ENCODE data around the gene DNLZ.

DNLZ gene

GRCh38 chr9:136343121-136343883 is 20.2 kb downstream of the DNLZ start:
- no peak for DNase-seq (ENCODE audit: low read depth)

- DNase-seq (ENCODE audit: low read depth): peak; percentile 56
Measured at GRCh38 chr9:136342181-136343120, 21.1 kb downstream of the DNLZ start.

GRCh38 chr9:136341769-136342168 is 21.8 kb downstream of the DNLZ start:
- DNase-seq (ENCODE audit: low read depth): no peak

GRCh38 chr9:136341042-136341655 is 22.4 kb downstream of the DNLZ start:
- no peak for DNase-seq (ENCODE audit: low read depth)

GRCh38 chr9:136340356-136341041 is 23.0 kb downstream of the DNLZ start:
- DNase-seq (ENCODE audit: low read depth): no peak

- DNase-seq (ENCODE audit: low read depth): no peak
Measured at GRCh38 chr9:136339958-136340310, 23.6 kb downstream of the DNLZ start.

GRCh38 chr9:136339173-136339957 is 24.2 kb downstream of the DNLZ start:
- DNase-seq (ENCODE audit: low read depth): no peak

GRCh38 chr9:136338511-136338910 is 25.0 kb downstream of the DNLZ start:
- no peak for DNase-seq (ENCODE audit: low read depth)

GRCh38 chr9:136337416-136338395 is 25.8 kb downstream of the DNLZ start:
- DNase-seq (ENCODE audit: low read depth): no peak

- no peak for DNase-seq (ENCODE audit: low read depth)
Measured at GRCh38 chr9:136336881-136337280, 26.7 kb downstream of the DNLZ start.

- no peak for DNase-seq (ENCODE audit: low read depth)
Measured at GRCh38 chr9:136336156-136336870, 27.2 kb downstream of the DNLZ start.

- DNase-seq (ENCODE audit: low read depth): no peak
Measured at GRCh38 chr9:136335296-136336155, 28.0 kb downstream of the DNLZ start.

GRCh38 chr9:136334541-136334940 is 29.0 kb downstream of the DNLZ start:
- no peak for DNase-seq (ENCODE audit: low read depth)

- DNase-seq (ENCODE audit: low read depth): no peak
Measured at GRCh38 chr9:136333486-136333885, 30.1 kb downstream of the DNLZ start.

- DNase-seq (ENCODE audit: low read depth): no peak
Measured at GRCh38 chr9:136333045-136333444, 30.5 kb downstream of the DNLZ start.

GRCh38 chr9:136332482-136332983 is 31.0 kb downstream of the DNLZ start:
- no peak for DNase-seq (ENCODE audit: low read depth)

GRCh38 chr9:136331556-136332481 is 31.7 kb downstream of the DNLZ start:
- DNase-seq (ENCODE audit: low read depth): no peak

All from stimulated activated CD8-positive, alpha-beta memory T cell treated with anti-CD3 and anti-CD28 coated beads, Interleukin-4, amount 100 ng/mL, for 24 hours (primary cell).